CD14-positive monocyte (primary cell): Measurements from ENCODE around the gene MARCKS. TPM values are rescaled to one million over a fixed set of nuclear protein-coding genes. Genes with fewer than 3 reads are reported as not detected.

Source experiments
- DNase-seq, 3 donors: peaks; one replicate each; pipeline ENCODE4 v3.0.0-alpha.2; 2011 to 2022
- H2AFZ ChIP-seq: 2 replicates; pipeline ENCODE4 v1.6.0; 2012; ENCODE audit warnings: mild to moderate bottlenecking, low read depth, low read length, inconsistent platforms; ENCODE audit not compliant: insufficient read depth, poor library complexity, severe bottlenecking
- H3K27ac ChIP-seq, 2 donors: 1 replicate in 1 of 2; 2 replicates in 1 of 2; pipeline ENCODE4 v1.5.1; 2012 to 2013; ENCODE audit warnings: low read length in 2 of 2, control low read depth in 1 of 2, inconsistent platforms in 1 of 2, low read depth in 1 of 2, mild to moderate bottlenecking in 1 of 2
- H3K27me3 ChIP-seq, 2 donors: one replicate each; pipeline versions ENCODE4 v1.6.0 to v1.6.1; 2011 to 2013; ENCODE audit warnings: low read length in 2 of 2; ENCODE audit not compliant: control insufficient read depth in 2 of 2, insufficient read depth in 2 of 2
- H3K36me3 ChIP-seq, 2 donors: replicated peaks in 1 of 2; 1 replicate in 1 of 2; 2 replicates in 1 of 2; pipeline versions ENCODE4 v1.5.1 to v1.6.1; 2012 to 2013; ENCODE audit warnings: low read length in 2 of 2, control low read depth in 1 of 2, inconsistent platforms in 1 of 2, mild to moderate bottlenecking in 1 of 2; ENCODE audit not compliant: insufficient read depth in 2 of 2, control insufficient read depth in 1 of 2
- H3K4me1 ChIP-seq, 2 donors: 1 replicate in 1 of 2; 2 replicates in 1 of 2; pipeline versions ENCODE4 v1.5.1 to v1.6.1; 2012 to 2013; ENCODE audit warnings: low read length in 2 of 2, control low read depth in 1 of 2, inconsistent platforms in 1 of 2, mild to moderate bottlenecking in 1 of 2, moderate library complexity in 1 of 2; ENCODE audit not compliant: insufficient read depth in 2 of 2, control insufficient read depth in 1 of 2
- H3K4me2 ChIP-seq: replicated peaks from 2 replicates; pipeline ENCODE3; 2012; ENCODE audit warnings: low read length, moderate library complexity, mild to moderate bottlenecking; ENCODE audit not compliant: poor library complexity, severe bottlenecking; ENCODE audit errors: extremely low read depth
- H3K4me3 ChIP-seq, 3 experiments: fragments of 200-600 bp in 1 of 3; sonication (generic) in 1 of 3; replicated peaks in 1 of 3; 1 replicate in 2 of 3; 2 replicates in 1 of 3; pipeline ENCODE4 v1.5.1; 2011 to 2013; ENCODE audit warnings: low read length in 3 of 3, mild to moderate bottlenecking in 3 of 3, control low read depth in 2 of 3, low read depth in 2 of 3, inconsistent platforms in 1 of 3, moderate library complexity in 1 of 3
- H3K79me2 ChIP-seq: 2 replicates; pipeline ENCODE4 v1.6.0; 2012; ENCODE audit warnings: mild to moderate bottlenecking, control low read depth, inconsistent platforms, low read length, moderate library complexity; ENCODE audit not compliant: insufficient read depth
- H3K9ac ChIP-seq: 2 replicates; pipeline ENCODE4 v1.6.0; 2017; ENCODE audit warnings: low read length, mild to moderate bottlenecking; ENCODE audit not compliant: insufficient read depth, poor library complexity, severe bottlenecking
- H3K9me3 ChIP-seq, 2 donors: replicated peaks in 1 of 2; 1 replicate in 1 of 2; 2 replicates in 1 of 2; pipeline versions ENCODE4 v1.5.1 to v1.6.1; 2012 to 2013; ENCODE audit warnings: low read length in 2 of 2, control low read depth in 1 of 2; ENCODE audit not compliant: control insufficient read depth in 1 of 2, insufficient read depth in 1 of 2
- H4K20me1 ChIP-seq: 2 replicates; pipeline ENCODE4 v1.6.0; 2012; ENCODE audit warnings: mild to moderate bottlenecking, low read length, control low read depth, moderate library complexity; ENCODE audit not compliant: insufficient read depth
- H3K27ac Mint-ChIP-seq, 7 donors: one replicate each; pipeline ENCODE4 v1.8.0; 2020; ENCODE audit warnings: mild to moderate bottlenecking in 7 of 7, mixed read lengths in 7 of 7, moderate library complexity in 6 of 7, inconsistent platforms in 2 of 7
- H3K27me3 Mint-ChIP-seq, 3 donors: one replicate each; pipeline ENCODE4 v1.8.0; 2021 to 2022; ENCODE audit warnings: low read depth in 3 of 3, mild to moderate bottlenecking in 3 of 3, mixed read lengths in 3 of 3, moderate library complexity in 3 of 3, inconsistent platforms in 1 of 3
- H3K36me3 Mint-ChIP-seq, 2 donors: one replicate each; pipeline ENCODE4 v1.8.0; 2020; ENCODE audit warnings: mixed read lengths in 2 of 2, inconsistent platforms in 1 of 2, mild to moderate bottlenecking in 1 of 2
- H3K4me1 Mint-ChIP-seq: one replicate; pipeline ENCODE4 v1.8.0; 2020; ENCODE audit warnings: mild to moderate bottlenecking, mixed read lengths
- H3K4me3 Mint-ChIP-seq, 2 donors: one replicate each; pipeline ENCODE4 v1.8.0; 2020; ENCODE audit warnings: mild to moderate bottlenecking in 2 of 2, mixed read lengths in 2 of 2, moderate library complexity in 1 of 2
- H3K9me3 Mint-ChIP-seq, 7 donors: one replicate each; pipeline ENCODE4 v1.8.0; 2020 to 2022; ENCODE audit warnings: mixed read lengths in 7 of 7, mild to moderate bottlenecking in 6 of 7, moderate library complexity in 6 of 7, inconsistent platforms in 2 of 7
- WGBS: methylation state at CpG from one replicate; pipeline ENCODE4 v1.1.5; 2013; ENCODE audit warnings: missing lambda C conversion rate; ENCODE audit not compliant: insufficient coverage; 5-methylcytosine and 5-hydroxymethylcytosine counted together
- intact Hi-C, 2 donors: fragments of 100-400 bp; cut with micrococcal nuclease; formaldehyde crosslinking; loops; one replicate each; pipeline versions ENCODE4 v1.15.0 to v1.15.1; 2023
- polyA plus RNA-seq, 3 donors: library from polyadenylated mRNA; depleted of rRNA in 1 of 3; unstranded in 2 of 3; stranded (reverse) in 1 of 3; fragments of 300-500 nt in 2 of 3; fragments of >200 nt in 1 of 3; fragmentation: Illumina TruSeq in 2 of 3; gene quantifications; 1 replicate in 2 of 3; 2 replicates in 1 of 3; pipeline ENCODE4 v1.2.3, GENCODE V29; 2012 to 2021
- TF ChIP-seq, protein P1 (sequence below): fragments of 200-600 bp; IDR thresholded peaks from one replicate; pipeline ENCODE4 v1.8.0; 2022; ENCODE audit warnings: antibody characterized with exemption, mild to moderate bottlenecking

MARCKS gene
- polyA plus RNA-seq, 3 donors: 12.1 to 22.9 (median 14.4) TPM

DNA sequence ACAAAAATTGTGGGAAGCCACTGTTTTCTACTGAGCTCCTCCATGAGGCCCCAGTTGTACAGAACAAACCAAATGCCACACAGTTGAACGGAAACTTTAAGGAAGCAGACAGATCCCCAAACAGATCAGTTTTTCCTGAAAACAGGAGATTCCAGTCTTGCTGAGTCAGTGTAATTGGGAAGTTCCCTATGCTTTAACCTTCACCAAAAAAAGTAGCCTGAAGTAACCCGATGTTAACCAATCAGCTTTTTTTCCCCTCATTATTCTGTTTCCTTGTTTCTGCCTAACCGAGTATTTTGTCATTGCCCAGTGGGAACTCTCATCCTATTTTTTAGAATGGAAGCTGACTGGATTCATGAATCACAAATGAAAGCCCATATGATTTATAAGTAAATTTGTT, 36.7 kb downstream of the MARCKS start:
- no peaks in the 10 kb centered on the region for H4K20me1 ChIP-seq
- no peaks in the 10 kb centered on the region for H3K27me3 ChIP-seq
- Mint-ChIP-seq H3K36me3 (no peaks in the 10 kb centered on the region), H3K9me3 (peaks cover 4 to 18% (median 6%) of the 10 kb centered on the region in 7 donors), H3K27me3 (no peaks in the 10 kb centered on the region), H3K4me1 (no peaks in the 10 kb centered on the region), H3K27ac (no peak overlapping the region), H3K4me3 (no peak overlapping the region)
- H3K4me3 ChIP-seq: no peak overlapping the region
- no peak for DNase-seq
- H3K79me2 ChIP-seq: no peaks in the 10 kb centered on the region
- WGBS: 33% methylated on average over 1 of the region's 3 CpGs
- H3K27ac ChIP-seq: no peak overlapping the region
- no peaks in the 10 kb centered on the region for H3K4me1 ChIP-seq
- no peaks in the 10 kb centered on the region for H3K36me3 ChIP-seq
- no peak overlapping the region for H2AFZ ChIP-seq
- intact Hi-C loops: no loop called here
- H3K9ac ChIP-seq: no peak overlapping the region
- peaks cover 0 to 8% of the 10 kb centered on the region in 2 donors for H3K9me3 ChIP-seq
- H3K4me2 ChIP-seq: no peak overlapping the region
- TF ChIP-seq, protein P1, sequence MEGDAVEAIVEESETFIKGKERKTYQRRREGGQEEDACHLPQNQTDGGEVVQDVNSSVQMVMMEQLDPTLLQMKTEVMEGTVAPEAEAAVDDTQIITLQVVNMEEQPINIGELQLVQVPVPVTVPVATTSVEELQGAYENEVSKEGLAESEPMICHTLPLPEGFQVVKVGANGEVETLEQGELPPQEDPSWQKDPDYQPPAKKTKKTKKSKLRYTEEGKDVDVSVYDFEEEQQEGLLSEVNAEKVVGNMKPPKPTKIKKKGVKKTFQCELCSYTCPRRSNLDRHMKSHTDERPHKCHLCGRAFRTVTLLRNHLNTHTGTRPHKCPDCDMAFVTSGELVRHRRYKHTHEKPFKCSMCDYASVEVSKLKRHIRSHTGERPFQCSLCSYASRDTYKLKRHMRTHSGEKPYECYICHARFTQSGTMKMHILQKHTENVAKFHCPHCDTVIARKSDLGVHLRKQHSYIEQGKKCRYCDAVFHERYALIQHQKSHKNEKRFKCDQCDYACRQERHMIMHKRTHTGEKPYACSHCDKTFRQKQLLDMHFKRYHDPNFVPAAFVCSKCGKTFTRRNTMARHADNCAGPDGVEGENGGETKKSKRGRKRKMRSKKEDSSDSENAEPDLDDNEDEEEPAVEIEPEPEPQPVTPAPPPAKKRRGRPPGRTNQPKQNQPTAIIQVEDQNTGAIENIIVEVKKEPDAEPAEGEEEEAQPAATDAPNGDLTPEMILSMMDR: no peak

DNA sequence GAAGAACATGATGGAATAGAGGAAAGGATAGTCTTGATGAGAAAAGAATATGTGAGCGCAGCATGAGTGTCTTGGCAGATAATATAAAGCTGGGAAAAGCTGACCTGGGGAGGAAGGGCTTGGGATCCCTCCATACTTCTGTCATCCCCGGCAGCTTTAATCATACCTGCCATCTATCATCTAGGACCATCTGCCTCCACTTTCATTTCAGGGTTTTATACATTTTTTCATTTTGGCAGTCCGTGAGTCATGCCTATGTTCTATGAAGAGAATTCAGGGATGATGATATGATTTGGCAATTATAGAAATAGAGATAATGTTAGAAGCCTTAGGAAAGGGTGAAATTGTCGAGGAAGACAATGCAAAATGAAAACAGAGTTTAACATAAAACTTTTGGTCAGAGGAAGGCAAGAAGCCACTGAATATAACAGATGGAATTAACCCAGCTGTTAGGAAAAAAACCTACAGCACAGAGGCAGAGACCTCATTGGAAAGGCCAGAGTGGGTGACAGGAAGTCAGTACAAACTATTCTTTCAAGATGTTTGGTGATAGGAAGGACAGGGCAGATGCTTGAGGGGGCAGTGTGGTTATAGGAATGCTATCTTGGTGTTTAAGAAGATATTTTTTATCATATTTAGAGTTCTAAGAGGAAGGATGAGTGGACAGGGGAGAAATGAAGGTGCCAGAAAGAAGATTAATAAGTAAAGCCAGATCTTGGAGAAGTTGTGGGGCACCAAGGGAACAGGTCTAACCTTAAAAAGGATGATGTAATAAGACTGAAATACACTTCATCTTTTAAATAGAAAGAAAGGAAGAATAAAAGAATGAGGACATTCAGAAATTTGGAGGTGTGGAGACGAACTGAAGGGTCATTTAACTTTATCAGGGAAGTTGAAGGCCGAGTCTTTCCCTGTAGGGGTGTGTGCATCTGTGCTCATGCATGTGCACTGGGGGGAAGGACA, 37.8 kb downstream of the MARCKS start:
- TF ChIP-seq, protein P1: no peak
- Histone ChIP-seq H3K4me1 (no peaks in the 10 kb centered on the region), H3K27ac (no peak overlapping the region), H3K4me3 (no peak overlapping the region), H3K27me3 (no peaks in the 10 kb centered on the region), H3K79me2 (no peaks in the 10 kb centered on the region), H3K4me2 (no peak overlapping the region), H4K20me1 (no peaks in the 10 kb centered on the region), H2AFZ (no peak overlapping the region), H3K9me3 (peaks cover 0 to 8% of the 10 kb centered on the region in 2 donors), H3K9ac (no peak overlapping the region), H3K36me3 (no peaks in the 10 kb centered on the region)
- no peaks in the 10 kb centered on the region for H3K4me1 Mint-ChIP-seq
- peaks cover 4 to 18% (median 6%) of the 10 kb centered on the region in 7 donors for H3K9me3 Mint-ChIP-seq
- H3K4me3 Mint-ChIP-seq: no peak overlapping the region
- no peak for DNase-seq
- no peak overlapping the region for H3K27ac Mint-ChIP-seq
- intact Hi-C loops: no loop called here
- H3K27me3 Mint-ChIP-seq: no peaks in the 10 kb centered on the region
- H3K36me3 Mint-ChIP-seq: no peaks in the 10 kb centered on the region
- WGBS: 91% methylated on average over 3 of the region's 6 CpGs
